NCI-H82 (cell line): ENCODE results near the gene HOGA1.
A peak's percentile ranks its signal among the peaks of the same experiment; 100 is the strongest.
"Not testable (repeated sequence)": the region's sequence is repeated elsewhere in the genome, so short reads cannot be mapped to it uniquely, and the experiment has no call there.

ENCODE experiments used
- DNase-seq: peaks from one replicate; lab custom pipeline; 2025; lab: John Stamatoyannopoulos, UW

HOGA1 gene

DNA sequence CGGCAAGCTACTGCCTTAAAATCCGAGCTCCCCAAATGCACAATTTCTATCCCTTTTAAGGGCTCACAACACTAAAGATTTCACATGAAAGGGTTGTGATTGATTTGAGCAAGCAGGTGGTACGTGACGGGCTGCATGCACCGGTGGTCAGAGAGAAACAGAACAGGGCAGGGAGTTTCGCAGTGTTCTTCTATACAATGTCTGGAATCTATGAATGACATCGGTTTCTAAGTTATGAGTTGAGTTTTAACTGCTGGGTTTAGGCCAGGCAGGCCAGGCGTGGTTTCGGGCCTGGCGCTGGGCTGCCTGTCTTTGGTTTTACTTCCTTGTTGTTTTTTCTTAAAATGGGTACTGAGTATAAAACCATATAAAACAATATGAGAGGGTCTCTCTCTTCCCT, 28.6 kb upstream of the HOGA1 start:
- DNase-seq = not testable (repeated sequence)

DNA sequence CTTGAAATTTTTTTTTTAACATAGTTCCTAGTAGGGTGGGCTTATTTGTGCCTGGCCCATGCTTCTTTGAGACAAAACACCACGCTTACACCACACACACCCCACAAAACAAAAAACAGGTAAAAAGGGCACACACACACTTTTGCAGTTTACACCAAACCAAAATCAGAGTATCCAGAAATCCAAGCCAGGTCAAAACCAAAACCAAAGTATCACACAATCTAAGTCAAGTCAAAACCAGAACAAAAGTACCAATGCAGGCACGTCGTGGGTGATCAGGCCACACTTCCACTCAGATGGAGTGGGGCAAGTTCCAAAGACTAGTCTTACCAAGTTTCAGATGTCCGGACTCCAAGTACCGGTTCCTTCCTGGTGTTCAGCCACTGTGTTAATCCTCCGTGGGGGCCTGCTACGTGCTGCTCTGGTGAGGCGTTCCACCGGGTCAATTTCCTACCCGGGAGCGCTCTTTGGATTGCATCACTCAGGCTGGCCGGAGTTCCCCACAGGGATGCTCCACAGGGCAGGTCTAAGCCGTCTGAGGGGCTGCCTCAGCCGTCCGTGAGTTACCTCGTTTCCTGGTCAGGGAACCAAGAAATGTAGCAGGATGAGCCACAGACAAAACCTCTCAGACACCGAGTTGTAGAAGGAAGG, 23.3 kb upstream of the HOGA1 start:
- not testable (repeated sequence) for DNase-seq

DNA sequence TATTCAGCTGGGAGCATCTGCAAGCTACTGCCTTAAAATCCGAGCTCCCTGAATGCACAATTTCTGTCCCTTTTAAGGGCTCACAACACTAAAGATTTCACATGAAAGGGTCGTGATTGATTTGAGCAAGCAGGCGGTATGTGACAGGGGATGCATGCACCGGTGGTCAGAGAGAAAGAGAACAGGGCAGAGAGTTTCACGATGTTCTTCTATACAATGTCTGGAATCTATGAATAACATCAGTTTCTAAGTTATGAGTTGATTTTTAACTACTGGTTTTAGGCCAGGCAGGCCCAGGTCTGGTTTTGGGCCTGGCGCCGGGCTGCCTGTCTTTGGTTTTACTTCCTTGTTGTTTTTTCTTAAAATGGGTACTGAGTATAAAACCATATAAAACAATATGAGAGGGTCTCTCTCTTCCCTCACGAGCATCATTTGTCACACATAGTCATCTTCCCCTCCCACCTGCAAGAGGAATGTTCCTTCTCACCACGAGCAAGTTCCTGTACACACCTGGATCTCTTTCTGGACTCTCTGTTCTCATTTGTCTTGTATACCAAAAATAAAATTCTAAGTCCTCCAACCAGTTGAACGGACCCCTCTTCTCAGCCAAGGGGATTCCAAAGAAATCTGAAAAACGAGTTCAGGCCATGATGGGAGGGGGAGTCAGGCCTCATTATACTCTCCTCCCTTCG, 22.7 kb upstream of the HOGA1 start:
- DNase-seq = not testable (repeated sequence)

DNA sequence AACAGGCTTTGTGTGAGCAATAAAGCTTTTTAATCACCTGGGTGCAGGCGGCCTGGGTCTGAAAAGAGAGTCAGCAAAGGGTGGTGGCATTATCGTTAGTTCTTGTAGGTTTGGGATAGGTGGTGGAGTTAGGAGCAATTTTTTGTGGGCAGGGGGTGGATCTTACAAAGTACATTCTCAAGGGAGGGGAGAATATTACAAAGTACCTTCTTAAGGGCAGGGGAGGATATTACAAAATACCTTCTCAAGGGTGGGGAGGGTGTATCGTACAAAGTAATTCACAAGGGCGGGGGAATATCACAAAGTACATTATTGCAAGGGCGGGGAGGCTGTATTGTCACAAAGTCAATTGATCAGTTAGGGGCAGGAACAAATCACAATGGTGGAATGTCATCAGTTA, 21.9 kb upstream of the HOGA1 start:
- DNase-seq = not testable (repeated sequence)

GRCh38 chr10:97563337-97563736, 20.9 kb upstream of the HOGA1 start:
- DNase-seq = no peak

GRCh38 chr10:97564776-97565175, 19.4 kb upstream of the HOGA1 start:
- no peak for DNase-seq

GRCh38 chr10:97566336-97566996, 17.7 kb upstream of the HOGA1 start:
- DNase-seq = no peak

DNA sequence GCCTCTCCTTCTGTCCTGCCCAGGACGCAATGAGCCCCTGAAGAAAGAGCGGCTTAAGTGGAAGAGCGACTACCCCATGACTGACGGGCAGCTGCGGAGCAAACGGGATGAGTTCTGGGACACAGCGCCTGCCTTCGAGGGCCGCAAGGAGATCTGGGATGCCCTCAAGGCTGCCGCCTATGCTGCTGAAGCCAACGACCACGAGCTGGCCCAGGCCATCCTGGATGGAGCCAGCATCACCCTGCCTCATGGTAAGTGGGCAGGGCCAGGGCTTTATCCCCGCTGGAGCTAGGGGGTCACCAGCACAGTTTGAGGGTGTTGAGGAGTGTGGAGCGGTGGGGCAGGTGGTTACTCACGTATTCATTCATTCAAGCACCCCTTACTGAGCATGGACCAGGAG, 16.3 kb upstream of the HOGA1 start:
- DNase-seq = no peak

- DNase-seq = no peak
Observed at GRCh38 chr10:97570146-97570788, 13.9 kb upstream of the HOGA1 start.

GRCh38 chr10:97570789-97571471, 13.3 kb upstream of the HOGA1 start:
- peak; percentile 21 for DNase-seq

GRCh38 chr10:97571622-97572021, 12.6 kb upstream of the HOGA1 start:
- no peak for DNase-seq

- peak; percentile 70 for DNase-seq
Observed at GRCh38 chr10:97572214-97572989, 11.8 kb upstream of the HOGA1 start, which contains the start of gene ANKRD2. Gene ANKRD2, plus strand, starts transcription at chr10:97572779. Its CDS starts 10 bp downstream, at chr10:97572789.

DNA sequence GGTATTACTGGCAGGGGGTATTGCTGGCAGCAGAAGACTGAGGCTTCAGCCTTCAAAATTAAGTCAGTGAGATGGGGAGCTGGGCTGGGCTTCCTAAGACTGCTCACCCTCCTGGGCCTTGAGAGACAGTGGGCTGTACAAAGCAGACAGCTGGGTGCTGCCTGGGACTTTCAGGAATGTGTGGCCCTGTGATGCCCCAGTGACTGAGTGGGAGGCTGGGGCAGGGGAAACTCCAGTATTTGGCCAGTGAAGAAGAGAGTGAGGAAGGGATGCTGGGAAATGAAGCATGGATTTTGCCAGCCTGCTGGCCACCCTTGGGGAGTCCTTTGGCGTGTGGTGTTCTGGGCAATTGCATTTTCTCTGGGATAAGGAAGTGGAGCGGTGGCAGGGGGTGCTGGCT, 11.2 kb upstream of the HOGA1 start:
- no peak for DNase-seq

DNA sequence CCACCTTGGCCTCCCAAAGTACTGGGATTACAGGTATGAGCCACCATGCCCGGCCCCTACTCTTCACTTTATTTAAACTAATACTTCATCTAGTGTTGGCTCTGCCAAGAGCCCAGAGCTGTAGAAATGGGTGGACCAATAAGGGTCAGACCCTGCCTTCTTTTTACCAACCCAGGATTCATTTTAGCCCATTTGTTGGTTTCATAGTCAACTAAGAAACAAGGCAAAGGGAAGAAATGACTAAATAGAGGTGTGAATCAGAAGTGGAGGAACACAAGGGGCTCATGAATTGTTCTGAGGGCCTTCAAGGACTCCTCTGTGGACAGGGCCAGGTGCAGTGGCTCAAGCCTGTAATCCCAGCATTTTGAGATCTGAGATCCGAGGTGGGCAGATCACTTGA, 10.5 kb upstream of the HOGA1 start:
- DNase-seq = no peak

DNA sequence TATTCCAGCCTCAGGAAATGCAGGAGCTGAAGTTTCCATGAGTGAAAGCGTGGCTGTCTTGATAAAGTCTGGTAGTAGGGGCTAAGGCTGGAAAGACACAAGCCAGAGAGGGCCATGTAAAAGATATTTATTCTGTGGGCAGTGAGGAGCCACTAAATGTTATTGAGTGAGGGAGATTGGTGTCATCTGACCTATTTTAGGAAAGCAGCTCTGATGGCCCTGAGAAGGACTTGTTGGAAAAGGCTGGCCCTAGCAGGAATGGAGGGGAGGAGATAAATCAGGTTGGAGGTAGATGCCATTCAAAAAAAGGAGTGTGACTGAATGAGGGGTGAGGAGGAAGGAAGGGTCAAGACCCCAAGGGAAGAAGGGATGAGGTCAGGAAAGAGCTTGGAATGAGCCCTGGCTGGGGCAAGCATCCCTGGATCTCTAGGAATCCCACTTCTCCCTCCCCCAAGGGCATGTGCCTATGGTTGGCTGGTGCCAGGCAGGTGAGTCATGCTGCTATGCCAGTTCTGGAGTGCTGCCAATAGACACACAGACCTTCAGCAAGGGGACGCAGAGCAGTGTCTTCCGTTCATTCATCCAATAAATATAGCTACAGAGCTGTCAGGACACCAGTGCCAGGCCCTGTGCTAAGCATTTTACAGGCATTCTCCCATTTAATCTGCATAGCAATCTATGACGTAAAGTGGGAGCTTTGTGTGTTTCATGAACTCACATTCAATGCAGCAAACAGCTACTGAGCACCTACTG, 9.6 kb upstream of the HOGA1 start:
- DNase-seq = no peak

DNA sequence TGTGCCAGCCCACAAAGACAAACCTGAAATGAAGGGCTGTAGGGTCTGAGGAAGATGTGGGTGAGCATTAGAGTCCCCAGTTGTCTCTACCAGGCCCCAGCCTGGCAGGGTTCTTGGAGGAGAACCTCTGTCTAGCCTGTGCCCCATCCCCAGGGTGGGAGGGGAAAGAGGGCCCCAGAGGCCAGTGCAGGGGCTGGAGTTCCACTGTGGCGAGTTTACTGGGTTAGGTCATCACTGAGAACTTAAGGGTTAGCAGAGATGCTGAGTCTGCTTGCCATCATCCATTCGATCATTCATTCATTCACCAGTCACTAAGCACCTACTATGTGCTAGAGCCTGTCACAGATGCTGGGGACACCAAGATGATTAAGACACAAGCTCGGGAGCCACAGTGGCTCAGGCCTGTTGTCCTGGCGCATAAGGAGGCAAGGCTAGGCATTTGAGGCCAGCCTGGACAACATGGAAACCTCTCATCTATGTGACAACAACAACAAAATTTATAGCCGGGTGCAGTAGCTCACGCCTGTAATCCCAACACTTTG, 9.0 kb upstream of the HOGA1 start:
- no peak for DNase-seq

DNA sequence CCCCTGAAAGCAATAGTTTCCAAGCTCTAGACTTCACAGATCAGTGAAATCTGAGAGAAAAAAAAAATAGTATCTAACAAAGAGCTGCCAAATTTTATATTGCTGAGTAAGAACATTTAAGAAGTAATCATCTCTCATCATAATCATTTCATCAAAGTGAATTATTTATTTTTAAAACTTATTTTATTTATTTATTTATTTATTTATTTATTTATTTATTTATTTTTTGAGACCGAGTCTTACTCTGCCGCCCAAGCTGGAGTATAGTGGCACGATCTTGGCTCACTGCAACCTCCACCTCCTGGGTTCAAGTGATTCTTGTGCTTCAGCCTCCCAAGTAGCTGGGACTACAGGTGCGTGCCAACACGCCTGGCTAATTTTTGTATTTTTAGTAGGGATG, 7.7 kb upstream of the HOGA1 start:
- not testable (repeated sequence) for DNase-seq

DNA sequence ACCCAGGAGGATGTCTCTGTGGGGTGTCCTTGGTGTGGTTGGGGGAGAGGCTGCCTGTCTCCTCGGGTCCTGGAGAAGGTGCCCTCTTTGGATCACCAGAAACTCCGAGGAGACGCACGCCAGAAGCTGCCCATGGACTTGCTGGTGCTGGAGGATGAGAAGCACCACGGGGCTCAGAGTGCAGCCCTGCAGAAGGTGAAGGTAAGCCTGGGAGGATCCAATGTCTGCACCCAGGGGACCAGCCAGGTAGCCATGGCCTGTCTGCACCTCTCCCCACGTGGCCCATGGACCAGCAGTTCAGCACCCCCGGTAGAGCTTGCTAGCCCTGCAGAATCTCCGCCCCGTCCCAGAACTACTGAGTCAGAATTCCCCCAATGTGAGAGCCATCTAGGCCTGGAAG, 6.5 kb upstream of the HOGA1 start:
- DNase-seq = no peak

DNA sequence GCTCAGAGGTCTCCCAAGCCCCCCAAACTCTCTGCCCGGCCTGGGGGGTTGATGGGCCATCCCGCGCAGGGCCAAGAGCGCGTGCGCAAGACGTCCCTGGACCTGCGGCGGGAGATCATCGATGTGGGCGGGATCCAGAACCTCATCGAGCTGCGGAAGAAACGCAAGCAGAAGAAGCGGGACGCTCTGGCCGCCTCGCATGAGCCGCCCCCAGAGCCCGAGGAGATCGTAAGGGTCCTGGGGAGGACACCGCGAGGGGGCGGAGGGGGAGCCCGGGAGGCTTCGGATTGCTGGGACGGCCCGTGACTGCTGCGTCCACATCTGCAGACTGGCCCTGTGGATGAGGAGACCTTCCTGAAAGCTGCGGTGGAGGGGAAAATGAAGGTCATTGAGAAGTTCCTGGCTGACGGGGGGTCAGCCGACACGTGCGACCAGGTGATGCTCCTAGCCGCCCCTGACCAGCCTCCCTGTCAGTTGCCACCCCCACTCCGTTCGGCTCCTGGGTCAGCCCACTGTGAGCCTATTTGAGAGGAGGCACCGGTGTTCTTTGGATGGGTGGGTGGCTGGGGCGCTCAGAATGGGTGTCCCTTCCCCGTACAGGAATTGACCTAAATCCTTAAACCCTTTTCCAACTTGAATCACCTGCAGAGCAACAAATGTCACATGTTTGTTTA, 5.9 kb upstream of the HOGA1 start:
- DNase-seq = no peak
